ENCODE results near the gene PPP1R12A. TPM values are rescaled to one million over a fixed set of nuclear protein-coding genes. Genes with fewer than 3 reads are reported as not detected.
A peak's percentile ranks its signal among the peaks of the same experiment; 100 is the strongest.

PPP1R12A gene
- total and polyA plus RNA-seq, 2 of the 4 experiments (the other 2 are of a cell fraction) = 47.7 to 112 TPM

- Histone ChIP-seq H3K27me3 (ENCODE audit: control insufficient read depth, insufficient read depth, low read length) (no peaks in the 10 kb centered on the region), H2BK15ac (ENCODE audit: low read depth, low read length) (no peak overlapping the region), H4K91ac (ENCODE audit: insufficient read depth, low read depth, low read length) (no peak overlapping the region), H3K23ac (ENCODE audit: low read depth, low read length) (no peak overlapping the region), H3K4me3 (ENCODE audit: insufficient read depth, low read depth, low read length) (no peak overlapping the region), H3K79me1 (ENCODE audit: low read depth in 1 of 2, low read length in 2 of 2) (peaks cover 17 to 49% of the 10 kb centered on the region in 2 experiments), H3K27ac (ENCODE audit: insufficient read depth, low read length) (no peak overlapping the region), H2BK20ac (ENCODE audit: low read depth, low read length) (no peak overlapping the region), H3K9me1 (ENCODE audit: insufficient read depth, low read length) (no peaks in the 10 kb centered on the region), H2AFZ (replicated peaks; ENCODE audit: low read length, poor library complexity) (no peak overlapping the region), H3K4me2 (ENCODE audit: low read depth, low read length) (peak overlapping the region; percentile 53; the same call in 1 of the 2 replicates), H2BK5ac (ENCODE audit: low read depth, low read length, poor library complexity, severe bottlenecking) (peak overlapping the region; percentile 67), H4K5ac (ENCODE audit: low read depth, low read length) (no peak overlapping the region), H3K9me3 (ENCODE audit: control insufficient read depth, insufficient read depth, low read length) (no peaks in the 10 kb centered on the region), H2AK9ac (replicated peaks; ENCODE audit: low read depth, low read length, poor library complexity) (no peak overlapping the region), H3K18ac (ENCODE audit: low read depth, low read length) (no peak overlapping the region), H3K4ac (ENCODE audit: low read depth, low read length) (no peak overlapping the region), H4K20me1 (ENCODE audit: insufficient read depth, low read length) (peaks cover 19% of the 10 kb centered on the region), H3K4me1 (ENCODE audit: control insufficient read depth, insufficient read depth, low read length) (no peaks in the 10 kb centered on the region; the same call in 1 of the 2 replicates), H3K56ac (ENCODE audit: extremely low read depth, insufficient read depth, low read length) (no peak overlapping the region), H4K8ac (ENCODE audit: low read depth in 2 of 2, low read length in 2 of 2) (peak overlapping the region in 1 of 2 experiments; percentile 19; a peak in 1 of 4 replicates), H3K14ac (replicated peaks; ENCODE audit: low read depth, low read length) (no peak overlapping the region), H2BK120ac (ENCODE audit: low read depth, low read length) (no peak overlapping the region), H3K36me3 (ENCODE audit: control insufficient read depth, insufficient read depth, low read length) (no peaks in the 10 kb centered on the region), H3K9ac (ENCODE audit: low read depth, low read length) (no peak overlapping the region), H2AK5ac (ENCODE audit: low read depth, low read length) (no peak overlapping the region)
- in situ Hi-C loops (cut with MboI; ENCODE audit: low sequenced_read_pairs) (no loop called here), dilution Hi-C loops (cut with HindIII; ENCODE audit: low sequenced_read_pairs, unreplicated experiment) (no loop called here), intact Hi-C loops (cut with micrococcal nuclease) (no loop called here)
- ChIA-PET POLR2A (ENCODE audit: unreplicated experiment) (no interaction called here), CTCF (no interaction called here)
- ATAC-seq (ENCODE audit: low read depth) = peak; percentile 44
- no TSS peak for BruUV-seq (replicated peaks)
- DNase-seq = peak; percentile 65
- TF ChIP-seq MAFK (IDR thresholded peaks at IDR 0.05; ENCODE audit: low read depth, low read length) (no peak), USF2 (IDR thresholded peaks at IDR 0.05; ENCODE audit: low read depth, low read length) (no peak), MXI1 (IDR thresholded peaks at IDR 0.05; ENCODE audit: borderline replicate concordance, low read depth, low read length) (no peak), RCOR1 (IDR thresholded peaks at IDR 0.05; ENCODE audit: insufficient replicate concordance, low read length) (no peak), POLR2A (IDR thresholded peaks at IDR 0.05; ENCODE audit: low read depth, low read length) (no peak), NFE2L2 (IDR thresholded peaks at IDR 0.05; ENCODE audit: low read depth, low read length) (no peak), FOS (IDR thresholded peaks at IDR 0.05; ENCODE audit: low read depth, low read length) (no peak), CTCF (conservative IDR thresholded peaks at IDR 0.05; ENCODE audit: low read depth, low read length) (no peak), BHLHE40 (IDR thresholded peaks at IDR 0.05; ENCODE audit: low read depth, low read length) (no peak), CHD1 (IDR thresholded peaks at IDR 0.05; ENCODE audit: low read depth, low read length) (no peak), CEBPB (IDR thresholded peaks at IDR 0.05; ENCODE audit: low read depth, low read length) (no peak), MAZ (IDR thresholded peaks at IDR 0.05; ENCODE audit: borderline replicate concordance, low read depth, low read length) (no peak), RFX5 (IDR thresholded peaks at IDR 0.05; ENCODE audit: low read depth, low read length) (no peak), ELK1 (IDR thresholded peaks at IDR 0.05; ENCODE audit: borderline replicate concordance, low read depth, low read length) (no peak), RAD21 (IDR thresholded peaks at IDR 0.05; ENCODE audit: low read length) (no peak), SMC3 (IDR thresholded peaks at IDR 0.05; ENCODE audit: low read depth, low read length) (no peak; the same call in 1 of the 2 replicates)
- no CpG with 5 or more reads among the region's 4 CpGs for whole genome bisulfite sequencing, 2 experiments (ENCODE audit: extremely low coverage in 2 of 2, insufficient read length in 1 of 2)
These were observed 86.6 kb downstream of the PPP1R12A start for GRCh38 chr12:79848339-79848738.
